HCT116 (cell line): ENCODE results near the gene IQCK. TPM values are rescaled to one million over a fixed set of nuclear protein-coding genes. Genes with fewer than 3 reads are reported as not detected.

ENCODE experiments used
- ATAC-seq: fragments of 200-7000 bp; cut with Tn5 transposase; 2 replicates; pipeline ENCODE4 v1.9.1; 2020; ENCODE audit warnings: mild to moderate bottlenecking, moderate library complexity
- BruUV-seq: library from RNA; stranded (reverse); fragments of 400-500 nt; replicated peaks from 2 replicates; lab custom pipeline; 2021; lab: Mats Ljungman, UMichigan
- CTCF ChIA-PET: fragments of 300-600 bp; sonication (Branson Sonifier 250); formaldehyde crosslinking; loops from one replicate; lab custom pipeline; 2021; ENCODE audit warnings: antibody characterized with exemption; lab: Charles Lee
- POLR2A ChIA-PET: fragments of 300-600, 350-600 bp; sonication (Branson Sonifier 250); formaldehyde crosslinking; loops from one replicate; lab custom pipeline; 2021; ENCODE audit warnings: antibody characterized with exemption; lab: Charles Lee
- RAD21 ChIA-PET, 2 experiments: fragments of 300-600 bp; sonication (Branson Sonifier 250); formaldehyde crosslinking; loops; one replicate each; lab custom pipeline; 2023; ENCODE audit warnings: low total read pairs in 2 of 2; ENCODE audit not compliant: uncharacterized antibody in 2 of 2, unreplicated experiment in 2 of 2, low non-redundant PET in 1 of 2; lab: Charles Lee
- DNase-seq: peaks from one replicate; pipeline ENCODE4 v3.0.0-alpha.2; 2010; ENCODE audit warnings: low read depth, low spot score
- H2AFZ ChIP-seq: fragments of 200-600 bp; shearing (Covaris generic), sonication (generic); 2 replicates; pipeline ENCODE4 v1.6.1; 2017; ENCODE audit warnings: low read depth, mixed run types, mixed read lengths, antibody characterized with exemption, low read length; ENCODE audit not compliant: poor library complexity, severe bottlenecking
- H3K27ac ChIP-seq: 2 replicates; pipeline ENCODE4 v1.5.1; 2012; ENCODE audit warnings: low read depth, low read length
- H3K27me3 ChIP-seq: fragments of 200-600 bp; sonication (generic); 2 replicates; pipeline ENCODE4 v1.6.1; 2016; ENCODE audit warnings: mixed run types, low read length, mixed read lengths; ENCODE audit not compliant: insufficient read depth
- H3K36me3 ChIP-seq, 2 experiments: fragments of 200-500 bp in 1 of 2; fragments of 200-600 bp in 1 of 2; sonication (Bioruptor generic) in 1 of 2; sonication (generic) in 1 of 2; 2 replicates each; pipeline versions ENCODE4 v1.5.1 to v1.6.1; 2014 to 2016; ENCODE audit warnings: low read length in 2 of 2, inconsistent platforms in 1 of 2, mixed read lengths in 1 of 2, mixed run types in 1 of 2; ENCODE audit not compliant: insufficient read depth in 2 of 2, control insufficient read depth in 1 of 2
- H3K4me1 ChIP-seq, 2 experiments: fragments of 200-600 bp in 1 of 2; sonication (generic) in 1 of 2; 2 replicates each; pipeline versions ENCODE4 v1.5.1 to v1.6.1; 2012 to 2017; ENCODE audit warnings: low read length in 2 of 2, inconsistent platforms in 1 of 2, mild to moderate bottlenecking in 1 of 2, mixed read lengths in 1 of 2, mixed run types in 1 of 2, moderate library complexity in 1 of 2; ENCODE audit not compliant: insufficient read depth in 2 of 2, control insufficient read depth in 1 of 2
- H3K4me2 ChIP-seq: fragments of 200-600 bp; sonication (generic); 2 replicates; pipeline ENCODE4 v1.6.1; 2017; ENCODE audit warnings: mixed run types, low read length, mixed read lengths
- H3K4me3 ChIP-seq, 2 experiments: fragments of 200-600 bp in 1 of 2; sonication (generic) in 1 of 2; replicated peaks in 1 of 2; 2 replicates each; pipeline ENCODE4 v1.5.1; 2011 to 2016; ENCODE audit warnings: low read length in 2 of 2, control low read depth in 1 of 2, low read depth in 1 of 2, mild to moderate bottlenecking in 1 of 2, mixed read lengths in 1 of 2, mixed run types in 1 of 2
- H3K79me2 ChIP-seq: fragments of 200-600 bp; sonication (generic); 2 replicates; pipeline ENCODE4 v1.6.1; 2017; ENCODE audit warnings: mild to moderate bottlenecking, mixed run types, low read length, moderate library complexity, mixed read lengths; ENCODE audit not compliant: insufficient read depth
- H3K9ac ChIP-seq: fragments of 200-600 bp; sonication (generic); 2 replicates; pipeline ENCODE4 v1.6.1; 2016; ENCODE audit warnings: low read length, mixed read lengths
- H3K9me2 ChIP-seq: fragments of 200-600 bp; sonication (generic), shearing (Covaris generic); 2 replicates; pipeline ENCODE4 v1.6.1; 2017; ENCODE audit warnings: mixed run types, mild to moderate bottlenecking, moderate library complexity; ENCODE audit not compliant: insufficient read depth
- H3K9me3 ChIP-seq, 2 experiments: fragments of 200-500 bp in 1 of 2; fragments of 200-600 bp in 1 of 2; sonication (Bioruptor generic) in 1 of 2; sonication (generic) in 1 of 2; 2 replicates each; pipeline ENCODE4 v1.6.1; 2014 to 2017; ENCODE audit warnings: low read length in 2 of 2, mixed read lengths in 2 of 2, inconsistent platforms in 1 of 2, low read depth in 1 of 2, mild to moderate bottlenecking in 1 of 2, mixed run types in 1 of 2, moderate library complexity in 1 of 2; ENCODE audit not compliant: control insufficient read depth in 1 of 2, insufficient read depth in 1 of 2
- H4K20me1 ChIP-seq: fragments of 200-600 bp; sonication (generic), shearing (Covaris generic); 2 replicates; pipeline ENCODE4 v1.6.1; 2017; ENCODE audit warnings: mixed run types, mild to moderate bottlenecking, moderate library complexity; ENCODE audit not compliant: insufficient read depth
- CBX3 ChIP-seq: IDR thresholded peaks from 2 replicates; pipeline ENCODE4 v1.6.1; 2012; ENCODE audit warnings: low read depth
- EGR1 ChIP-seq: IDR thresholded peaks from 2 replicates; pipeline ENCODE4 v1.6.1; 2012; ENCODE audit warnings: low read depth
- EZH2phosphoT487 ChIP-seq: fragments of 200-600 bp; IDR thresholded peaks from 2 replicates; pipeline ENCODE4 v1.6.1; 2018; ENCODE audit warnings: antibody characterized with exemption, borderline replicate concordance
- FOSL1 ChIP-seq: IDR thresholded peaks from 2 replicates; pipeline ENCODE4 v1.6.1; 2012; ENCODE audit warnings: low read depth
- JUND ChIP-seq: IDR thresholded peaks from 2 replicates; pipeline ENCODE4 v1.6.1; 2012
- POLR2A ChIP-seq: IDR thresholded peaks from 2 replicates; pipeline ENCODE4 v1.7.0; 2011; ENCODE audit warnings: borderline replicate concordance; ENCODE audit not compliant: insufficient read depth, insufficient read length; ENCODE audit errors: extremely low read depth
- POLR2AphosphoS5 ChIP-seq: IDR thresholded peaks from 2 replicates; pipeline ENCODE4 v1.6.1; 2011; ENCODE audit warnings: mild to moderate bottlenecking, low read depth, low read length, moderate library complexity
- RAD21 ChIP-seq: IDR thresholded peaks from 2 replicates; pipeline ENCODE4 v1.6.1; 2012; ENCODE audit warnings: low read depth, mild to moderate bottlenecking
- SIN3A ChIP-seq: IDR thresholded peaks from 2 replicates; pipeline ENCODE4 v1.6.1; 2012; ENCODE audit warnings: low read depth
- SP1 ChIP-seq: IDR thresholded peaks from 2 replicates; pipeline ENCODE4 v1.6.1; 2012; ENCODE audit warnings: low read depth
- YY1 ChIP-seq: IDR thresholded peaks from 2 replicates; pipeline ENCODE4 v1.6.1; 2011; ENCODE audit warnings: low read length, low read depth, moderate library complexity, mild to moderate bottlenecking; ENCODE audit not compliant: insufficient replicate concordance; ENCODE audit errors: extremely low read depth
- ZNF274 ChIP-seq: fragments of 200-500 bp; sonication (Bioruptor generic); IDR thresholded peaks from 2 replicates; pipeline ENCODE4 v1.6.1; 2014; ENCODE audit warnings: mild to moderate bottlenecking, low read depth, low read length, inconsistent platforms
- intact Hi-C: fragments of 100-400 bp; cut with micrococcal nuclease; formaldehyde crosslinking; loops from 2 replicates; pipeline ENCODE4 v1.10.0; 2022
- total RNA-seq: library from RNA; stranded (reverse); gene quantifications from one replicate; pipeline ENCODE4 v1.2.1, GENCODE V29; 2021; ENCODE audit not compliant: unreplicated experiment
- TF ChIP-seq, protein P1 (sequence below): IDR thresholded peaks from 2 replicates; pipeline ENCODE4 v1.6.1; 2012
- TF ChIP-seq, protein P2 (sequence below): IDR thresholded peaks from 2 replicates; pipeline ENCODE4 v1.6.1; 2011; ENCODE audit warnings: mild to moderate bottlenecking, low read length, moderate library complexity; ENCODE audit not compliant: insufficient replicate concordance; ENCODE audit errors: extremely low read depth

The IQCK gene
- total RNA-seq, 1 experiment from 2014 or later = 11.8 TPM

DNA sequence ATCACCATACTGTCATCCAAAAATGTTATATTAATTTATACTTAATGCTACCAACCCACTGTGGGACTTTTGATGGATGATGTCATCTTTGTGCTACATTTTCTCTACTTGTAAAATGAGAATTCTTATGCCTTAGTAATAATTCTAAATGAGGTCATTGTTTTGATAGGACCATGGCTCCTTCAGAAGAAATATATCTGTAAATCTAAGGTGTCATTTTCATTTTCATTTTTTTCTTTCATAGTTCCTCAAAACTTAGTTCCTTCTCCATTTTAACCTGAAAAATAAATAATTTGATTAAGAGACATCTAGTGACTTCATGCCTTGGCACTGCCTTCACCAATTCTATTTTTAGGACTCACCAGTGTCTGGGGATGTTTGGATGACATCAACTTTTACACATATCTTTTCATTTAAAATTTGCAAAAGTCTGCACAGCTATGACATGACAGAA lies 117.9 kb downstream of the IQCK start:
- no peaks in the 10 kb centered on the region for H3K79me2 ChIP-seq
- TF ChIP-seq EZH2phosphoT487 = no peak
- TF ChIP-seq, protein P1, sequence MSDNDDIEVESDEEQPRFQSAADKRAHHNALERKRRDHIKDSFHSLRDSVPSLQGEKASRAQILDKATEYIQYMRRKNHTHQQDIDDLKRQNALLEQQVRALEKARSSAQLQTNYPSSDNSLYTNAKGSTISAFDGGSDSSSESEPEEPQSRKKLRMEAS = no peak
- no peak for TF ChIP-seq POLR2A
- no peak for TF ChIP-seq JUND
- TF ChIP-seq FOSL1 = no peak
- TF ChIP-seq ZNF274 = no peak
- TF ChIP-seq CBX3 = no peak
- TF ChIP-seq SP1 = no peak
- TF ChIP-seq EGR1 = no peak
- ATAC-seq (no peak), DNase-seq (no peak)
- POLR2A ChIA-PET = no interaction called here
- H3K4me1 ChIP-seq = peaks cover 0 to 10% of the 10 kb centered on the region in 2 experiments; a peak in 1 of 4 replicates
- no peak overlapping the region for H3K9ac ChIP-seq
- H4K20me1 ChIP-seq = no peaks in the 10 kb centered on the region; the same call in 1 of the 2 replicates
- no peaks in the 10 kb centered on the region for H3K9me2 ChIP-seq
- RAD21 ChIA-PET = no interaction called here
- CTCF ChIA-PET = no interaction called here
- no peaks in the 10 kb centered on the region for H3K9me3 ChIP-seq
- no peaks in the 10 kb centered on the region for H3K27me3 ChIP-seq
- BruUV-seq = no TSS peak
- intact Hi-C loops = no loop called here
- H3K4me2 ChIP-seq = no peak overlapping the region
- no peak overlapping the region for H3K4me3 ChIP-seq
- H2AFZ ChIP-seq = no peak overlapping the region
- no peaks in the 10 kb centered on the region for H3K36me3 ChIP-seq
- no peak overlapping the region for H3K27ac ChIP-seq

DNA sequence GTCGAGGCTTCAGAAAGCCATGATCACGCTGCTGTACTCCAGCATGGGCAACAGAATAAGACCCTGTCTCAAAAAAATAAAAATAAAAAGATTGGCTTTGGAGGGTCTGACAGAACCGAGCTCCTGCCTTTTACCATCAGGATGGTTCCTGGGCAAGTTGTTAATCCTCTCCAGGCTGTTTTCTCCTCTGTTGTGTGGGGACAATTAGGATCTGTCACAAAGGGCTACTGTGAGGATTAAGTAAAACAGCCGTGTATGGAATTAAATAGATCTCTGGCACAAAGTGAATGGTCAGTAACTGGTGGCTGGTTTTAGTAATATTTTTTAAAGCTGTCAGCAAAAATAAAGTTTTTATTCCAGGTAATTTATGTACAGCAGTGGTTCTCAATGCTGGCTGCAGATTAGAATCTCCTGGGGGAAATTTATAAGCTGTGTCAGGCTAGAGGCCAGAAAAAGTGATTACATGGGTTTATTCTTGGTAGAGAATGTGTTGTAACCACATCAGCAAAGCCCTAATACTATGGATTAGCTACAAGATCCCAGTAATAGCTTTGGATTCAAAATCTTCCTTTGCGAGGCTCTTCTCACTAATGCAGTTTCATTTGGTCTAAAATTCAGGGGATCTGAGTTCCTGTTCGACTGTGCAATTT lies 119.4 kb downstream of the IQCK start:
- Histone ChIP-seq H3K4me3 (no peak overlapping the region), H3K27ac (no peak overlapping the region), H3K79me2 (no peaks in the 10 kb centered on the region), H3K4me1 (no peaks in the 10 kb centered on the region), H2AFZ (no peak overlapping the region), H3K36me3 (no peaks in the 10 kb centered on the region), H4K20me1 (no peaks in the 10 kb centered on the region; the same call in 1 of the 2 replicates), H3K9me2 (no peaks in the 10 kb centered on the region), H3K9ac (no peak overlapping the region), H3K4me2 (no peak overlapping the region), H3K27me3 (no peaks in the 10 kb centered on the region), H3K9me3 (no peaks in the 10 kb centered on the region)
- no peak for DNase-seq
- no peak for ATAC-seq
- BruUV-seq = no TSS peak
- TF ChIP-seq YY1 = no peak
- no peak for TF ChIP-seq SIN3A
- TF ChIP-seq POLR2AphosphoS5 = no peak
- TF ChIP-seq, protein P1 = no peak
- no peak for TF ChIP-seq ZNF274
- TF ChIP-seq, protein P2, sequence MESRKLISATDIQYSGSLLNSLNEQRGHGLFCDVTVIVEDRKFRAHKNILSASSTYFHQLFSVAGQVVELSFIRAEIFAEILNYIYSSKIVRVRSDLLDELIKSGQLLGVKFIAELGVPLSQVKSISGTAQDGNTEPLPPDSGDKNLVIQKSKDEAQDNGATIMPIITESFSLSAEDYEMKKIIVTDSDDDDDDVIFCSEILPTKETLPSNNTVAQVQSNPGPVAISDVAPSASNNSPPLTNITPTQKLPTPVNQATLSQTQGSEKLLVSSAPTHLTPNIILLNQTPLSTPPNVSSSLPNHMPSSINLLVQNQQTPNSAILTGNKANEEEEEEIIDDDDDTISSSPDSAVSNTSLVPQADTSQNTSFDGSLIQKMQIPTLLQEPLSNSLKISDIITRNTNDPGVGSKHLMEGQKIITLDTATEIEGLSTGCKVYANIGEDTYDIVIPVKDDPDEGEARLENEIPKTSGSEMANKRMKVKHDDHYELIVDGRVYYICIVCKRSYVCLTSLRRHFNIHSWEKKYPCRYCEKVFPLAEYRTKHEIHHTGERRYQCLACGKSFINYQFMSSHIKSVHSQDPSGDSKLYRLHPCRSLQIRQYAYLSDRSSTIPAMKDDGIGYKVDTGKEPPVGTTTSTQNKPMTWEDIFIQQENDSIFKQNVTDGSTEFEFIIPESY = no peak
- no peak for TF ChIP-seq RAD21
- no peak for TF ChIP-seq SP1
- intact Hi-C loops = no loop called here
- ChIA-PET CTCF (no interaction called here), RAD21 (no interaction called here), POLR2A (no interaction called here)
